Natural killer cell (primary cell): Measurements from ENCODE around the gene SCN1A. TPM values are rescaled to one million over a fixed set of nuclear protein-coding genes. Genes with fewer than 3 reads are reported as not detected.

ENCODE experiments used
- ATAC-seq, 3 donors: fragments of 150-1000 bp in 2 of 3; fragments of 200-7000 bp in 1 of 3; cut with Tn5 transposase; 1 replicate in 1 of 3; 2 replicates in 2 of 3; pipeline ENCODE4 v1.10.0; 2021; ENCODE audit warnings: mild to moderate bottlenecking in 2 of 3, moderate library complexity in 2 of 3
- DNase-seq, 2 donors: peaks; one replicate each; pipeline versions ENCODE4 v3.0.0 to v3.0.0-alpha.2; 2013 to 2021; ENCODE audit warnings: mixed read lengths in 1 of 2
- H3K27ac ChIP-seq: one replicate; pipeline ENCODE4 v1.5.1; 2013; ENCODE audit warnings: mild to moderate bottlenecking, low read length
- H3K27me3 ChIP-seq: one replicate; pipeline ENCODE4 v1.6.1; 2013; ENCODE audit warnings: low read length; ENCODE audit not compliant: control insufficient read depth, insufficient read depth
- H3K36me3 ChIP-seq: one replicate; pipeline ENCODE4 v1.6.1; 2013; ENCODE audit warnings: low read length; ENCODE audit not compliant: control insufficient read depth, insufficient read depth
- H3K4me1 ChIP-seq: one replicate; pipeline ENCODE4 v1.6.1; 2013; ENCODE audit warnings: low read length; ENCODE audit not compliant: control insufficient read depth, insufficient read depth
- H3K4me3 ChIP-seq: one replicate; pipeline ENCODE4 v1.5.1; 2013; ENCODE audit warnings: low read length
- H3K9me3 ChIP-seq: one replicate; pipeline ENCODE4 v1.6.1; 2013; ENCODE audit warnings: low read length; ENCODE audit not compliant: control insufficient read depth, insufficient read depth
- H3K27ac Mint-ChIP-seq, 2 donors: one replicate each; pipeline ENCODE4 v1.8.0; 2022; ENCODE audit warnings: mild to moderate bottlenecking in 2 of 2, mixed read lengths in 2 of 2, moderate library complexity in 1 of 2
- H3K27me3 Mint-ChIP-seq, 2 donors: one replicate each; pipeline ENCODE4 v1.8.0; 2022; ENCODE audit warnings: low read depth in 2 of 2, mixed read lengths in 2 of 2
- H3K36me3 Mint-ChIP-seq: one replicate; pipeline ENCODE4 v1.8.0; 2022; ENCODE audit warnings: mixed read lengths
- H3K4me1 Mint-ChIP-seq, 2 donors: one replicate each; pipeline ENCODE4 v1.8.0; 2022; ENCODE audit warnings: mixed read lengths in 2 of 2
- H3K4me3 Mint-ChIP-seq: one replicate; pipeline ENCODE4 v1.8.0; 2022; ENCODE audit warnings: mild to moderate bottlenecking, moderate library complexity, mixed read lengths
- H3K9me3 Mint-ChIP-seq, 2 donors: one replicate each; pipeline ENCODE4 v1.8.0; 2022; ENCODE audit warnings: mixed read lengths in 2 of 2
- WGBS: methylation state at CpG from one replicate; pipeline ENCODE4 v1.1.7; 2013; ENCODE audit warnings: missing lambda C conversion rate; ENCODE audit not compliant: insufficient coverage; 5-methylcytosine and 5-hydroxymethylcytosine counted together
- intact Hi-C: fragments of 100-400 bp; cut with micrococcal nuclease; formaldehyde crosslinking; loops from one replicate; pipeline ENCODE4 v1.14.2; 2022
- total RNA-seq, 4 donors: library from RNA; stranded (reverse); fragments of 120-200 nt in 1 of 4; gene quantifications; one replicate each; pipeline versions ENCODE4 v1.2.3 to v1.2.4, GENCODE V29; 2013 to 2022
- TF ChIP-seq, protein P1 (sequence below): fragments of 200-600 bp; IDR thresholded peaks from one replicate; pipeline ENCODE4 v1.8.0; 2022; ENCODE audit warnings: antibody characterized with exemption

SCN1A gene
- total RNA-seq, 3 donors from 2014 or later (not counting 1 experiment from before 2014, with no cell fraction given): not detected

DNA sequence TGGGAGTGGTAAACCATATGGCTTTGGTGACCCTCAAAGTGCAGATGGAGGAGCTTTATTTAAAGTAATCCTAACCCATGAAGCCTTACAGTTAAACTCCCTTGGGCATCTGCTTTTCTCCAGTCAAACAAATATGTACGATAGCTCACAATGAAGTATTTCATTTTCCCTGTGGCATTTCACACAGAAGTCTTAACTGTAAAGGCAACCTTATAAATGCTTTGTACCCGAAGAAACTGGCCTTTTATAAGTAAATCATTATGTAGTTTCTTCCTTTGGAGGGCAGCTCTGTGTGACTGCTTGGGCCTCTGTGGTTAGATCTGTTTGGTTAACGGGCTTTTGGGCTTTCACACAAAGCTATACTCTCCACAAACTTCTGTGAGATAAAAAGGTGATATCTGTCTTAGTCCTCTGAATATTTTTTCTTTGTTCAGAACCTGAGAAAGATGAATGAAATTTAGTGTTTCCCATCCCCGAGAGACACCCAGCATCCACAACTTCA lies 46.6 kb downstream of the SCN1A start:
- TF ChIP-seq, protein P1, sequence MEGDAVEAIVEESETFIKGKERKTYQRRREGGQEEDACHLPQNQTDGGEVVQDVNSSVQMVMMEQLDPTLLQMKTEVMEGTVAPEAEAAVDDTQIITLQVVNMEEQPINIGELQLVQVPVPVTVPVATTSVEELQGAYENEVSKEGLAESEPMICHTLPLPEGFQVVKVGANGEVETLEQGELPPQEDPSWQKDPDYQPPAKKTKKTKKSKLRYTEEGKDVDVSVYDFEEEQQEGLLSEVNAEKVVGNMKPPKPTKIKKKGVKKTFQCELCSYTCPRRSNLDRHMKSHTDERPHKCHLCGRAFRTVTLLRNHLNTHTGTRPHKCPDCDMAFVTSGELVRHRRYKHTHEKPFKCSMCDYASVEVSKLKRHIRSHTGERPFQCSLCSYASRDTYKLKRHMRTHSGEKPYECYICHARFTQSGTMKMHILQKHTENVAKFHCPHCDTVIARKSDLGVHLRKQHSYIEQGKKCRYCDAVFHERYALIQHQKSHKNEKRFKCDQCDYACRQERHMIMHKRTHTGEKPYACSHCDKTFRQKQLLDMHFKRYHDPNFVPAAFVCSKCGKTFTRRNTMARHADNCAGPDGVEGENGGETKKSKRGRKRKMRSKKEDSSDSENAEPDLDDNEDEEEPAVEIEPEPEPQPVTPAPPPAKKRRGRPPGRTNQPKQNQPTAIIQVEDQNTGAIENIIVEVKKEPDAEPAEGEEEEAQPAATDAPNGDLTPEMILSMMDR: no peak
- Mint-ChIP-seq H3K9me3 (no peaks in the 10 kb centered on the region), H3K27me3 (no peaks in the 10 kb centered on the region), H3K4me1 (peaks cover 0 to 9% of the 10 kb centered on the region in 2 donors), H3K36me3 (no peaks in the 10 kb centered on the region), H3K4me3 (no peak overlapping the region), H3K27ac (no peak overlapping the region)
- Histone ChIP-seq H3K27me3 (no peaks in the 10 kb centered on the region), H3K9me3 (no peaks in the 10 kb centered on the region), H3K27ac (no peak overlapping the region), H3K36me3 (no peaks in the 10 kb centered on the region), H3K4me3 (no peak overlapping the region), H3K4me1 (no peaks in the 10 kb centered on the region)
- ATAC-seq (peak in 1 of 3 donors; percentile 35), DNase-seq (no peak)
- intact Hi-C loops: no loop called here
- 42% methylated on average over 2 of the region's 4 CpGs for WGBS

DNA sequence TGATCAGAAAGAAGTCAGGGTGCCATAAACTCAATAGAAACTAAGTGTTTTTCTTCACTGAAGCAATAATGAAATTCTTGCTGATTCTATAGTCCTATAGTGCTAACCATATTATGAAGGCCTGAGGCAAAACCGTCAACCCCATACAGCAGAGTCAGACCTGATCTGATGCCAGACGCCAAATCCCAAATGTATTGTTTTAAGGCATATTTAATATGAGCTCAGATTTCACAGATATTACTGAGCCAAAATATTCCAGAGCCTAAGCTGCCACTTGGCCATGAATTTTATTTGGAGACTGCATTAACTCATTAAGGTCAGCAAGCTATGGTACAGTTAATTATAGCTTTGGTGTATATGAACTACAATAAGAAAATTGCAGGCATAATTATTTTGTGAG lies 53.4 kb downstream of the SCN1A start:
- Mint-ChIP-seq H3K9me3 (no peaks in the 10 kb centered on the region), H3K36me3 (no peaks in the 10 kb centered on the region), H3K27me3 (no peaks in the 10 kb centered on the region), H3K27ac (no peak overlapping the region), H3K4me3 (no peak overlapping the region), H3K4me1 (no peaks in the 10 kb centered on the region)
- no peak for DNase-seq
- Histone ChIP-seq H3K4me3 (no peak overlapping the region), H3K27me3 (no peaks in the 10 kb centered on the region), H3K4me1 (no peaks in the 10 kb centered on the region), H3K27ac (no peak overlapping the region), H3K36me3 (no peaks in the 10 kb centered on the region), H3K9me3 (no peaks in the 10 kb centered on the region)
- TF ChIP-seq, protein P1: no peak
- no peak for ATAC-seq
- intact Hi-C loops: no loop called here
- WGBS: 86% methylated on average over 2 of the region's 2 CpGs

DNA sequence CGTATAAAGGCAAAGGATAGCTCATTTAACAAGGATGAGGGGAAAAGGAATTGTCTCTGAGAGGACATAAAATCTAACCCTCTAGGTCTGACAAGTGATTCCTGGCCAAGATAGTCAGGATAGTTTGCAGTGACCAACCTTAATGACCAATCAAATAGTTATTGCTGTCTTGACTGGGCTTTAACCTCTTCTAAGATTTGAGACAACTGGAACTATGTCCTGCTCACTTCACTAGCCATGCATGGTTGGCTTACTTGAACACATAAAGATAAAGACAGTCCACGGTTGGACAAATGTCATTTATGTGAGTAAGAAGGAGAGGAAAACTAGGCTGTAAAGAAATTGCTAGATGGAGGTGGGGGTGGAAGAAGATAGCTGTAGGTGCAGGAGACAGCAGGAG lies 53.8 kb downstream of the SCN1A start:
- Mint-ChIP-seq H3K27ac (no peak overlapping the region), H3K4me3 (no peak overlapping the region), H3K4me1 (no peaks in the 10 kb centered on the region), H3K9me3 (no peaks in the 10 kb centered on the region), H3K36me3 (no peaks in the 10 kb centered on the region), H3K27me3 (no peaks in the 10 kb centered on the region)
- ATAC-seq (no peak), DNase-seq (no peak)
- Histone ChIP-seq H3K27ac (no peak overlapping the region), H3K9me3 (no peaks in the 10 kb centered on the region), H3K36me3 (no peaks in the 10 kb centered on the region), H3K4me1 (no peaks in the 10 kb centered on the region), H3K27me3 (no peaks in the 10 kb centered on the region), H3K4me3 (no peak overlapping the region)
- intact Hi-C loops: no loop called here
- TF ChIP-seq, protein P1: no peak
- WGBS: 69% methylated on average over 2 of the region's 2 CpGs

DNA sequence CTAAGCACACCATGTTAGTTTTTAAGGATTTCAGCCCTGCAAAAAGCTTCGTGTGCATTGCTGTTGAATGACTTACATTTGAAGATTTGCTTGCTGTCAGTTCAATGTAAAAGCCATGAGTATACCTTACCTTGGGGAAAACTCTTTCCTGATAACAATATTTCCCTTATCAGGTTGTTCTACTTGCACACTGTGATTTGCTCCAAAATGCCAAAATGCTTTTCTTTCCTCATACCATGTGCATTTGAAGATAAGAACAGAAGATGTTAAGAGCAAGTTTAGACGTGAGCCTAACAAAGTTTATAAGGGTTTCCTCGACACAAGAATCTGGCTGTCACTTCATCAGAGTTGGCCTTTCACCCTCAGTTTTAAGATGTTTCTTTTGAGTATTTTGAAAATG lies 57.6 kb downstream of the SCN1A start:
- TF ChIP-seq, protein P1: no peak
- H3K36me3 Mint-ChIP-seq: no peaks in the 10 kb centered on the region
- no peaks in the 10 kb centered on the region for H3K9me3 Mint-ChIP-seq
- Histone ChIP-seq H3K27me3 (no peaks in the 10 kb centered on the region), H3K36me3 (no peaks in the 10 kb centered on the region), H3K4me1 (no peaks in the 10 kb centered on the region), H3K4me3 (no peak overlapping the region), H3K9me3 (no peaks in the 10 kb centered on the region), H3K27ac (no peak overlapping the region)
- no peaks in the 10 kb centered on the region for H3K4me1 Mint-ChIP-seq
- ATAC-seq (no peak), DNase-seq (no peak)
- H3K4me3 Mint-ChIP-seq: no peak overlapping the region
- 72% methylated on average over 3 of the region's 3 CpGs for WGBS
- H3K27me3 Mint-ChIP-seq: peaks cover under 1 to 5% of the 10 kb centered on the region in 2 donors
- H3K27ac Mint-ChIP-seq: no peak overlapping the region
- intact Hi-C loops: no loop called here
